Measurements from ENCODE around the gene KRT14.
"Not testable (repeated sequence)": the region's sequence is repeated elsewhere in the genome, so short reads cannot be mapped to it uniquely, and the experiment has no call there.

- TF ChIP-seq CTCF, POLR2A (IDR thresholded peaks at IDR 0.05): not testable (repeated sequence)
These were observed 39.6 kb upstream of the KRT14 start for GRCh38 chr17:41626028-41626913.

Measured in esophagus squamous epithelium (tissue), 4 donors.